ENCODE measurements around the gene SCIMP. TPM values are rescaled to one million over a fixed set of nuclear protein-coding genes. Genes with fewer than 3 reads are reported as not detected.

Gene SCIMP
- polyA plus RNA-seq (not detected in 3 replicates), polyA minus RNA-seq (not detected in 3 replicates)
- not detected for polyA plus RNA-seq (2011; ENCODE audit: low read depth)
- polyA plus RNA-seq (2011; cell fraction: cytosol; rRNA removed): not detected in 2 replicates
- polyA plus RNA-seq (2011; cell fraction: nucleus; rRNA removed): not detected in 2 replicates
- 0.07 TPM in 1 of 2 replicates, not detected in the other for polyA plus RNA-seq (2012; ENCODE audit: low replicate concordance)
- polyA minus RNA-seq (2011; cell fraction: cytosol; rRNA and poly(A)+ RNA removed): not detected
- polyA minus RNA-seq (2011; cell fraction: nucleus; rRNA and poly(A)+ RNA removed): not detected in 2 replicates

DNA sequence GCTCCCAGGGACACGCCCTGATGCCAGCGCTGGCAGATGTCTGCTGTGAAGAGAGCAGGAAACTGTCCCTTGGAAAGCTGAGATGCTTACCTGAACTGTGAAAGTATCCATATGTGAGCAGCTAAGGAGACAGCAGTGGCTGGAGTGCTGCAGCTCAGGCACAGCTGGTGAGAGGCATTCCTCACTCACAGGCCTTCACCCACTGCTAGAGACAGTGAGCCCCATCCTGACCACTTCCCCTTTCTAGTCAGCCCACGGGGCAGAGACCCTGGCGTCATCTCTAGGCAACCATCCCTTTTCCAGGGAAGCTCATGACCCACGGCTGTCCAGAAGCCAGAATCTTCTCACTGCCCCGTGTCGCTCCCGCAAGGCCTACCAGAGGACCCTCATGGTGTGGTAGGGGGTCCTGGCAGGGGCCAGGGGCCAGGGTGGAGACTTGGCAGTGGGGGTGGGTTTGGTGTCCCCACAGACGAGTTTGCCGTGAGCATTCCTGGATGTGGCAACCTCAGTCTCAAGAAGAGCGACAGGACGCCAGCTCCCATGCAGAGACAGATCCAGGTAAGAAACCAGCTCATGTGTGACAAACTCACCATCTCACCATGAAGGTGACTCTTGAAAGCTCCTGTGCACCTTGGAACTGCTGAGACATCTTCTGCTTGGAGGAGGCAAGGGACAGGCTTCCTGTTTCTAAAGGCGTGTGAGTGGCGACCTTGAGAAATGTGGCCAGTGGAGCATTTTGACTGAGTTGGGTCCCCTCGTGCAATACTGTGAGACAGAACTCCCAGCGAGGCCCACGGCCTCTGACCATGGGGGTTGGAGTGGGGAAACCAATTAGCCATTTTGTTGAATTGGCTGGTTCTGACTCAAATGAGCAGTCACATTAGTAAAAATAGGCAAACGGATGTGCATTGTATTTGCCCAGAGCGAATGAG is at the start of gene SCIMP:
Gene SCIMP, minus strand, starts transcription at position 216 of the 932 bp plus-strand sequence. Its CDS starts 105 bp downstream, at position 111.
- Histone ChIP-seq H3K9me1 (ENCODE audit: control insufficient read depth, extremely low read depth, insufficient read depth, low read length) (no peaks in the 10 kb centered on the region), H3K4me1 (ENCODE audit: control insufficient read depth, extremely low read depth, insufficient read depth, low read length) (no peaks in the 10 kb centered on the region), H3K4me3 (ENCODE audit: control insufficient read depth in 2 of 3, extremely low read depth in 1 of 3, insufficient read depth in 2 of 3, low read depth in 1 of 3, low read length in 3 of 3) (no peak within 1 kb of the TSS), H3K9ac (ENCODE audit: control insufficient read depth, extremely low read depth, insufficient read depth, low read length) (no peak within 1 kb of the TSS), H2AFZ (ENCODE audit: control insufficient read depth, low read length) (no peak within 1 kb of the TSS), H3K79me2 (ENCODE audit: control insufficient read depth, insufficient read depth, low read length) (no peaks in the 10 kb centered on the region), H3K27me3 (ENCODE audit: control insufficient read depth, extremely low read depth, insufficient read depth, low read length) (no peaks in the 10 kb centered on the region), H3K9me3 (ENCODE audit: control insufficient read depth, low read depth, low read length) (no peaks in the 10 kb centered on the region), H3K36me3 (ENCODE audit: control insufficient read depth in 2 of 2, extremely low read depth in 1 of 2, insufficient read depth in 2 of 2, low read length in 2 of 2) (no peaks in the 10 kb centered on the region), H3K27ac (ENCODE audit: control insufficient read depth, insufficient read depth, low read length) (no peak within 1 kb of the TSS), H4K20me1 (ENCODE audit: control insufficient read depth, extremely low read depth, insufficient read depth, low read length) (no peaks in the 10 kb centered on the region), H3K4me2 (ENCODE audit: control insufficient read depth, extremely low read depth, insufficient read depth, low read depth, low read length) (no peak within 1 kb of the TSS)
- TF ChIP-seq, protein P1, sequence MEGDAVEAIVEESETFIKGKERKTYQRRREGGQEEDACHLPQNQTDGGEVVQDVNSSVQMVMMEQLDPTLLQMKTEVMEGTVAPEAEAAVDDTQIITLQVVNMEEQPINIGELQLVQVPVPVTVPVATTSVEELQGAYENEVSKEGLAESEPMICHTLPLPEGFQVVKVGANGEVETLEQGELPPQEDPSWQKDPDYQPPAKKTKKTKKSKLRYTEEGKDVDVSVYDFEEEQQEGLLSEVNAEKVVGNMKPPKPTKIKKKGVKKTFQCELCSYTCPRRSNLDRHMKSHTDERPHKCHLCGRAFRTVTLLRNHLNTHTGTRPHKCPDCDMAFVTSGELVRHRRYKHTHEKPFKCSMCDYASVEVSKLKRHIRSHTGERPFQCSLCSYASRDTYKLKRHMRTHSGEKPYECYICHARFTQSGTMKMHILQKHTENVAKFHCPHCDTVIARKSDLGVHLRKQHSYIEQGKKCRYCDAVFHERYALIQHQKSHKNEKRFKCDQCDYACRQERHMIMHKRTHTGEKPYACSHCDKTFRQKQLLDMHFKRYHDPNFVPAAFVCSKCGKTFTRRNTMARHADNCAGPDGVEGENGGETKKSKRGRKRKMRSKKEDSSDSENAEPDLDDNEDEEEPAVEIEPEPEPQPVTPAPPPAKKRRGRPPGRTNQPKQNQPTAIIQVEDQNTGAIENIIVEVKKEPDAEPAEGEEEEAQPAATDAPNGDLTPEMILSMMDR (optimal IDR thresholded peaks at IDR 0.05 in 1 of 3, IDR thresholded peaks at IDR 0.05 in 1 of 3, conservative IDR thresholded peaks at IDR 0.05 in 1 of 3; ENCODE audit: extremely low read depth in 1 of 3, insufficient read depth in 2 of 3, low read length in 3 of 3): no peak
- TF ChIP-seq EZH2 (IDR thresholded peaks at IDR 0.05; ENCODE audit: low read length): no peak
- FAIRE-seq (no peak), DNase-seq (ENCODE audit: low read depth, low spot score) (no peak)
- dilution Hi-C loops (cut with MboI; ENCODE audit: extremely low pct_ligation_motif_present, low sequenced_read_pairs): no loop called here

DNA sequence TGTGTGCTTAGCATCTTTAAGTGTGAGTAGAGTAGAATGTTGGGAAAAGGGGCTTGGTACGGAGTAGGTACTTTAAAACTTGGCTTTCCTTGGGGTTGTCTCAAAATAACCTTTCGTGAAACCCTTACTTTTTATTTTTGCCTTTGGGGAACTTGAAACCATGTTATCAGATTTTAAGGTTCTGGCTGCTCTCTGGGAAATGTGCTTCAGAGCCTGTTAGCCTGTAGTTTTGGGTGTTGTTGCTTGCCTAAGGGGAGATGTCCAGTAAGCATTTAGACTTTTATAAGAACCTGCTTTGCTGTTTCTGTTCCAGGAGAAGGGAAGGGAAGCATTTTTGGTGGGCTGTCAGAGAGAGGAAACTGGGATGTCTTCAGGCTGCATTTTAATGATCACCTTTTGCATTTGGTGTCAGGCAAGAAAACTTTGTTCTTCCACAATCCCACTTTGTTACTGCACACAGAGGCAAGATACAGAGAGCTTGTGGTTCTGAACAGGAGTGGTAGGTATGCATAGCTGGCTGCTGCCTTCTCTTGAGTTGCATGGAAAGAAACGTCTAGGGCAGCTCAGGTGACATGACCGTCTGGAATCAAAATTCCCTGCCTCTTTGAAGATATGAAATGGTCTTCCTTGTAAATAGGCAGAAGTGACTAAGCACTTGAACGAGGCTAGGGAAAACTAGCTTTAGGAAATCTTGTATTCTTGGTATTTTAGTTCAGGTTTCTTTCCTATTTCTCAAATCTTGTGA is 49.1 kb upstream of the SCIMP start:
- Histone ChIP-seq H3K79me2 (ENCODE audit: control insufficient read depth, insufficient read depth, low read length) (peaks cover 58% of the 10 kb centered on the region), H2AFZ (ENCODE audit: control insufficient read depth, low read length) (no peak overlapping the region), H3K27ac (ENCODE audit: control insufficient read depth, insufficient read depth, low read length) (peak overlapping the region; percentile 68), H3K4me2 (ENCODE audit: control insufficient read depth, extremely low read depth, insufficient read depth, low read depth, low read length) (peak overlapping the region; percentile 61), H3K4me3 (ENCODE audit: control insufficient read depth in 2 of 3, extremely low read depth in 1 of 3, insufficient read depth in 2 of 3, low read depth in 1 of 3, low read length in 3 of 3) (peak overlapping the region; percentile 55 to 81 (median 79)), H3K27me3 (ENCODE audit: control insufficient read depth, extremely low read depth, insufficient read depth, low read length) (no peaks in the 10 kb centered on the region), H3K4me1 (ENCODE audit: control insufficient read depth, extremely low read depth, insufficient read depth, low read length) (peaks cover 20% of the 10 kb centered on the region), H3K9ac (ENCODE audit: control insufficient read depth, extremely low read depth, insufficient read depth, low read length) (peak overlapping the region; percentile 77), H3K9me1 (ENCODE audit: control insufficient read depth, extremely low read depth, insufficient read depth, low read length) (no peaks in the 10 kb centered on the region), H3K9me3 (ENCODE audit: control insufficient read depth, low read depth, low read length) (no peaks in the 10 kb centered on the region), H3K36me3 (ENCODE audit: control insufficient read depth in 2 of 2, extremely low read depth in 1 of 2, insufficient read depth in 2 of 2, low read length in 2 of 2) (no peaks in the 10 kb centered on the region), H4K20me1 (ENCODE audit: control insufficient read depth, extremely low read depth, insufficient read depth, low read length) (peaks cover 4% of the 10 kb centered on the region)
- TF ChIP-seq, protein P1 (optimal IDR thresholded peaks at IDR 0.05 in 1 of 3, IDR thresholded peaks at IDR 0.05 in 1 of 3, conservative IDR thresholded peaks at IDR 0.05 in 1 of 3; ENCODE audit: extremely low read depth in 1 of 3, insufficient read depth in 2 of 3, low read length in 3 of 3): no peak
- TF ChIP-seq EZH2 (IDR thresholded peaks at IDR 0.05; ENCODE audit: low read length): no peak
- FAIRE-seq (no peak), DNase-seq (ENCODE audit: low read depth, low spot score) (no peak)
- dilution Hi-C loops (cut with MboI; ENCODE audit: extremely low pct_ligation_motif_present, low sequenced_read_pairs): no loop called here
